Smooth muscle cell (in vitro differentiated cells): ENCODE results near the gene STAC. TPM values are rescaled to one million over a fixed set of nuclear protein-coding genes. Genes with fewer than 3 reads are reported as not detected.

Experiments used
- DNase-seq: peaks from one replicate; lab custom pipeline; 2025; ENCODE audit not compliant: unreplicated experiment; lab: John Stamatoyannopoulos, UW
- H2AFZ ChIP-seq: fragments of 200-600 bp; sonication (generic); 2 replicates; pipeline ENCODE4 v1.6.0; 2016; ENCODE audit warnings: antibody characterized with exemption, low read depth, mild to moderate bottlenecking
- H3F3A ChIP-seq: fragments of 200-600 bp; sonication (generic); 2 replicates; pipeline ENCODE4 v1.6.0; 2017; ENCODE audit warnings: antibody characterized with exemption, low read depth
- H3K27ac ChIP-seq: fragments of 200-600 bp; sonication (generic); 2 replicates; pipeline ENCODE4 v1.5.1; 2016; ENCODE audit warnings: low read depth, mild to moderate bottlenecking
- H3K27me3 ChIP-seq: fragments of 200-600 bp; sonication (generic); 2 replicates; pipeline ENCODE4 v1.6.1; 2016; ENCODE audit warnings: low read depth, mild to moderate bottlenecking
- H3K36me3 ChIP-seq: fragments of 200-600 bp; sonication (generic); 2 replicates; pipeline ENCODE4 v1.5.1; 2016; ENCODE audit warnings: low read depth
- H3K4me1 ChIP-seq: fragments of 200-600 bp; sonication (generic); 2 replicates; pipeline ENCODE4 v1.5.1; 2016; ENCODE audit warnings: low read depth
- H3K4me2 ChIP-seq: fragments of 200-600 bp; sonication (generic); 2 replicates; pipeline ENCODE4 v1.6.0; 2016; ENCODE audit warnings: mild to moderate bottlenecking
- H3K4me3 ChIP-seq: fragments of 200-600 bp; sonication (generic); 2 replicates; pipeline ENCODE4 v1.5.1; 2016; ENCODE audit warnings: mild to moderate bottlenecking
- H3K79me2 ChIP-seq: fragments of 200-600 bp; sonication (generic); 2 replicates; pipeline ENCODE4 v1.6.0; 2016; ENCODE audit warnings: low read depth, mild to moderate bottlenecking
- H3K9ac ChIP-seq: fragments of 200-600 bp; sonication (generic); 2 replicates; pipeline ENCODE4 v1.6.0; 2016; ENCODE audit warnings: low read depth
- H3K9me3 ChIP-seq: fragments of 200-600 bp; sonication (generic); replicated peaks from 2 replicates; pipeline ENCODE4 v1.5.1; 2016; ENCODE audit warnings: low read depth
- H4K20me1 ChIP-seq: fragments of 200-600 bp; sonication (generic); 2 replicates; pipeline ENCODE4 v1.6.0; 2016; ENCODE audit warnings: low read depth
- CTCF ChIP-seq: fragments of 200-600 bp; sonication (generic); IDR thresholded peaks from 2 replicates; pipeline ENCODE4 v1.5.1; 2017; ENCODE audit warnings: borderline replicate concordance, mild to moderate bottlenecking, antibody characterized with exemption; ENCODE audit not compliant: insufficient read depth, poor library complexity, severe bottlenecking
- WGBS: methylation state at CpG from one replicate; pipeline ENCODE4 v1.1.7; 2016; ENCODE audit warnings: low lambda C conversion rate; 5-methylcytosine and 5-hydroxymethylcytosine counted together
- polyA plus RNA-seq: library from polyadenylated mRNA; unstranded; fragments of >200 nt; fragmentation: Nextera tagmentation; extraction: Ambion mirVana; gene quantifications from 2 replicates; pipeline ENCODE4 v1.2.1, GENCODE V29; 2016
- total RNA-seq: library from RNA; depleted of rRNA; stranded (reverse); fragments of >200 nt; gene quantifications from 2 replicates; pipeline ENCODE4 v1.2.3, GENCODE V29; 2014

The STAC gene
- total and polyA plus RNA-seq, 2 experiments from 2014 or later = 1.2 to 1.4 TPM

DNA sequence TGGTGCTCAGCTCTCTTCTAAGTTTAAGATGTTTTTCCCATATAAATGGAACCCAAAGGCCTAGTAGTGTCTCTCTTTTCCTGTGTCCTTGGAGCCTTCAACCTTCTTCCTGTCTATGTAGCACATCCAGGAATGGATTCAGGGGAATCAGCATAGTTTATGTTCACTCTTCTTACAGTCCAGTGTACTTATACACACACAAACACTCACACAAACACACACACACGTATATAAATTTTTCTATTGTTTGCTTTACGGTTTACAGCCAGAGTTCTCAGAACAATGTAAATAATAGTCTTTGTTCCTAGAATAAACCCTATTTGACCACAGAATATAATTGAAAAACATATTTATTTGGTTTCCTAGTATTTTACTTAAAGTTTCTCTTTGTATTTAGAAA, 36.9 kb downstream of the STAC start:
- Histone ChIP-seq H2AFZ (no peak overlapping the region), H3K9ac (no peak overlapping the region), H3K27ac (no peak overlapping the region), H4K20me1 (no peaks in the 10 kb centered on the region), H3F3A (no peaks in the 10 kb centered on the region), H3K79me2 (no peaks in the 10 kb centered on the region), H3K9me3 (no peaks in the 10 kb centered on the region), H3K4me1 (no peaks in the 10 kb centered on the region), H3K27me3 (no peaks in the 10 kb centered on the region), H3K4me3 (no peak overlapping the region), H3K4me2 (no peak overlapping the region), H3K36me3 (no peaks in the 10 kb centered on the region)
- WGBS = 93% methylated on average over 2 of the region's 2 CpGs
- TF ChIP-seq CTCF = no peak
- no peak for DNase-seq

GRCh38 chr3:36418296-36418695, 38.0 kb downstream of the STAC start:
- Histone ChIP-seq H3K27ac (no peak overlapping the region), H3F3A (no peaks in the 10 kb centered on the region), H3K9me3 (no peaks in the 10 kb centered on the region), H3K36me3 (no peaks in the 10 kb centered on the region), H3K4me3 (no peak overlapping the region), H3K9ac (no peak overlapping the region), H3K4me2 (no peak overlapping the region), H3K4me1 (no peaks in the 10 kb centered on the region), H3K79me2 (no peaks in the 10 kb centered on the region), H2AFZ (no peak overlapping the region), H3K27me3 (no peaks in the 10 kb centered on the region), H4K20me1 (no peaks in the 10 kb centered on the region)
- WGBS = 85% methylated on average over 1 of the region's 1 CpG
- TF ChIP-seq CTCF = no peak
- DNase-seq = no peak

GRCh38 chr3:36428445-36428844, 48.1 kb downstream of the STAC start:
- H3K4me1 ChIP-seq = no peaks in the 10 kb centered on the region
- no peaks in the 10 kb centered on the region for H4K20me1 ChIP-seq
- DNase-seq = no peak
- TF ChIP-seq CTCF = no peak
- H3K9ac ChIP-seq = no peak overlapping the region
- H3K4me2 ChIP-seq = no peak overlapping the region
- no peaks in the 10 kb centered on the region for H3K27me3 ChIP-seq
- no peaks in the 10 kb centered on the region for H3K36me3 ChIP-seq
- no peaks in the 10 kb centered on the region for H3K9me3 ChIP-seq
- H3K79me2 ChIP-seq = no peaks in the 10 kb centered on the region
- H3K4me3 ChIP-seq = no peak overlapping the region
- no peaks in the 10 kb centered on the region for H3F3A ChIP-seq
- WGBS = 93% methylated on average over 4 of the region's 4 CpGs
- no peak overlapping the region for H3K27ac ChIP-seq
- no peak overlapping the region for H2AFZ ChIP-seq

DNA sequence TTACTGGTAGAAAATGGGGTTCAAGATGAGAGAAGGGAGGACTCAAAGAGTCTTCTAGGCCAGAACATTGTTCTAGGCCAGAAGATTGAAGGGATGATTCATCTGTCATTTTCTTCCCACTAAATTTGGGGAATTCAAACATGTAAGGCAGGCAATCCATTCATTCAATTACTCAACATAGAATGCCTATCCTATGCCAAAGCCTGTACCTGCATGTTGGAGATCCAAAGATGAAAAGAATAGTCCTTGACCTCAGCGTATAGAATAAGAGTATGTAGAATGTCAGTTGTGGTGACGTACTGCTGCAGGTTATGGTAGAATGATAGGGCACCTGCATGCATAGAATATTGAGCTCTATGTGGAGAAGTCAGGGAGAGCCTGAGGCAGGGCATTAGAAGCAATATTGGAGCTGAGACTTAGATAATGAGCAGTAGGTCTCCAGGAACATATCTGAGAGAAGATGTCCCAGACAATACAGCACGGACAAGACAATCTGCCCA, 49.7 kb downstream of the STAC start:
- 95% methylated on average over 3 of the region's 3 CpGs for WGBS
- H2AFZ ChIP-seq = no peak overlapping the region
- no peaks in the 10 kb centered on the region for H3K36me3 ChIP-seq
- no peak overlapping the region for H3K4me2 ChIP-seq
- H3K27me3 ChIP-seq = no peaks in the 10 kb centered on the region
- H3K79me2 ChIP-seq = no peaks in the 10 kb centered on the region
- no peaks in the 10 kb centered on the region for H4K20me1 ChIP-seq
- H3K4me3 ChIP-seq = no peak overlapping the region
- no peak overlapping the region for H3K27ac ChIP-seq
- H3K4me1 ChIP-seq = no peaks in the 10 kb centered on the region
- H3K9me3 ChIP-seq = no peaks in the 10 kb centered on the region
- TF ChIP-seq CTCF = no peak
- DNase-seq = no peak
- no peaks in the 10 kb centered on the region for H3F3A ChIP-seq
- no peak overlapping the region for H3K9ac ChIP-seq
